Endothelial cell of umbilical vein (primary cell): ENCODE measurements around the gene CEP250. TPM values are rescaled to one million over a fixed set of nuclear protein-coding genes. Genes with fewer than 3 reads are reported as not detected.

Experiments
- BruUV-seq: library from RNA; stranded (reverse); fragments of 400-500 nt; replicated peaks from 2 replicates; lab custom pipeline; 2021; lab: Mats Ljungman, UMichigan
- CTCF ChIA-PET: fragments of 300-600, 350-600 bp; sonication (Branson Sonifier 250); formaldehyde crosslinking; loops from one replicate; lab custom pipeline; 2021; ENCODE audit warnings: antibody characterized with exemption, inconsistent platforms; lab: Charles Lee
- POLR2A ChIA-PET: fragments of 300-600, 350-600 bp; sonication (Branson Sonifier 250); formaldehyde crosslinking; loops from one replicate; lab custom pipeline; 2021; ENCODE audit warnings: antibody characterized with exemption, inconsistent platforms; lab: Charles Lee
- DNase-seq: peaks from one replicate; pipeline ENCODE4 v3.0.0-alpha.2; 2011; ENCODE audit warnings: low read depth, low spot score
- FAIRE-seq: peaks from 2 replicates; lab custom pipeline; 2011; peaks lifted over from hg19 to GRCh38; lab: Jason Lieb, UNC
- H2AFZ ChIP-seq: 2 replicates; pipeline ENCODE4 v1.6.0; 2012; ENCODE audit warnings: low read depth, low read length, control low read depth, inconsistent platforms
- H3K27ac ChIP-seq: 2 replicates; pipeline ENCODE4 v1.5.1; 2011; ENCODE audit warnings: low read depth, mild to moderate bottlenecking, control low read depth, low read length, moderate library complexity; ENCODE audit not compliant: insufficient read depth
- H3K27me3 ChIP-seq, 2 experiments: 2 replicates each; pipeline versions ENCODE4 v1.6.0 to v1.6.1; 2011; ENCODE audit warnings: low read length in 2 of 2, mixed read lengths in 1 of 2; ENCODE audit not compliant: control insufficient read depth in 2 of 2, insufficient read depth in 2 of 2
- H3K36me3 ChIP-seq, 2 experiments: 2 replicates in 1 of 2; 3 replicates in 1 of 2; pipeline ENCODE4 v1.5.1; 2011; ENCODE audit warnings: low read length in 2 of 2, mild to moderate bottlenecking in 1 of 2, moderate library complexity in 1 of 2; ENCODE audit not compliant: control insufficient read depth in 2 of 2, insufficient read depth in 2 of 2; ENCODE audit errors: extremely low read depth in 1 of 2
- H3K4me1 ChIP-seq: 3 replicates; pipeline ENCODE4 v1.5.1; 2011; ENCODE audit warnings: mild to moderate bottlenecking, low read length; ENCODE audit not compliant: control insufficient read depth, insufficient read depth; ENCODE audit errors: extremely low read depth
- H3K4me2 ChIP-seq: 2 replicates; pipeline ENCODE4 v1.6.1; 2011; ENCODE audit warnings: low read length, control low read depth, mixed read lengths; ENCODE audit not compliant: insufficient read depth
- H3K4me3 ChIP-seq, 3 experiments: fragments of 200-600 bp in 1 of 3; sonication (generic), shearing (Covaris generic) in 1 of 3; replicated peaks in 1 of 3; 2 replicates each; pipeline ENCODE4 v1.5.1; 2011 to 2016; ENCODE audit warnings: control low read depth in 3 of 3, low read length in 3 of 3, mild to moderate bottlenecking in 2 of 3, inconsistent platforms in 1 of 3, low read depth in 1 of 3, moderate library complexity in 1 of 3; ENCODE audit not compliant: insufficient read depth in 1 of 3
- H3K79me2 ChIP-seq: 2 replicates; pipeline ENCODE4 v1.6.0; 2012; ENCODE audit warnings: low read length, inconsistent platforms; ENCODE audit not compliant: control insufficient read depth, insufficient read depth
- H3K9ac ChIP-seq: replicated peaks from 2 replicates; pipeline ENCODE3; 2011; ENCODE audit warnings: low read length, control low read depth; ENCODE audit not compliant: insufficient read depth; ENCODE audit errors: extremely low read depth
- H3K9me1 ChIP-seq: replicated peaks from 3 replicates; pipeline ENCODE4 v1.6.0; 2011; ENCODE audit warnings: mild to moderate bottlenecking, low read length; ENCODE audit not compliant: control insufficient read depth, insufficient read depth; ENCODE audit errors: extremely low read depth
- H3K9me3 ChIP-seq: replicated peaks from 2 replicates; pipeline ENCODE4 v1.5.1; 2012; ENCODE audit warnings: low read length, inconsistent platforms; ENCODE audit not compliant: control insufficient read depth, insufficient read depth
- H4K20me1 ChIP-seq: replicated peaks from 2 replicates; pipeline ENCODE3; 2011; ENCODE audit warnings: mild to moderate bottlenecking, low read length; ENCODE audit not compliant: control insufficient read depth, insufficient read depth; ENCODE audit errors: extremely low read depth
- EZH2 ChIP-seq: IDR thresholded peaks from 2 replicates; pipeline ENCODE4 v1.6.1; 2012; ENCODE audit warnings: borderline replicate concordance, low read depth, mild to moderate bottlenecking, moderate library complexity, low read length, inconsistent platforms; ENCODE audit not compliant: severe bottlenecking
- FOS ChIP-seq: IDR thresholded peaks from 2 replicates; pipeline ENCODE4 v1.6.1; 2011; ENCODE audit warnings: mild to moderate bottlenecking, low read length, moderate library complexity, borderline replicate concordance; ENCODE audit not compliant: insufficient read depth
- GATA2 ChIP-seq: IDR thresholded peaks from 2 replicates; pipeline ENCODE4 v1.7.0; 2011; ENCODE audit warnings: low read depth, mild to moderate bottlenecking, moderate library complexity, mixed read lengths, low read length; ENCODE audit not compliant: insufficient read length, insufficient read depth
- JUN ChIP-seq: IDR thresholded peaks from 2 replicates; pipeline ENCODE4 v1.6.1; 2011; ENCODE audit warnings: borderline replicate concordance, low read depth; ENCODE audit not compliant: insufficient read length, insufficient read depth
- MYC ChIP-seq: IDR thresholded peaks from one replicate; pipeline ENCODE4 v1.6.1; 2011; ENCODE audit warnings: mild to moderate bottlenecking, low read depth, low read length
- POLR2A ChIP-seq: IDR thresholded peaks from 2 replicates; pipeline ENCODE4 v1.6.1; 2012; ENCODE audit warnings: low read depth, mild to moderate bottlenecking, control low read depth, low read length
- POLR2AphosphoS5 ChIP-seq: IDR thresholded peaks from 2 replicates; pipeline ENCODE4 v1.6.1; 2012; ENCODE audit warnings: low read depth, mild to moderate bottlenecking, control low read depth, low read length, moderate library complexity; ENCODE audit not compliant: insufficient read depth
- dilution Hi-C: fragments of 300-500 bp; cut with MboI; formaldehyde crosslinking; loops from one replicate; pipeline ENCODE4 v1.15.0; 2019; ENCODE audit warnings: low sequenced_read_pairs; ENCODE audit not compliant: extremely low pct_ligation_motif_present
- intact Hi-C: fragments of 100-400 bp; cut with micrococcal nuclease; formaldehyde crosslinking; loops from one replicate; pipeline ENCODE4 v1.10.0; 2022
- polyA plus RNA-seq, 4 experiments: library from polyadenylated mRNA; depleted of rRNA in 3 of 4; stranded (reverse) in 3 of 4; unstranded in 1 of 4; fragments of >200 nt; gene quantifications; 2 replicates each; pipeline versions ENCODE4 v1.2.1 to v1.2.3, GENCODE V29; 2011 to 2012; ENCODE audit warnings: missing spikeins in 1 of 4
- total RNA-seq: library from RNA; stranded (reverse); gene quantifications from 2 replicates; pipeline ENCODE4 v1.2.3, GENCODE V29; 2021
- TF ChIP-seq, protein P1 (sequence below), 2 donors: IDR thresholded peaks; 1 replicate in 1 of 2; 2 replicates in 1 of 2; pipeline ENCODE4 v1.5.1; 2011; ENCODE audit warnings: low read length in 2 of 2, mild to moderate bottlenecking in 2 of 2, moderate library complexity in 2 of 2, control low read depth in 1 of 2, inconsistent platforms in 1 of 2, low read depth in 1 of 2; ENCODE audit not compliant: insufficient read depth in 1 of 2; ENCODE audit errors: extremely low read depth in 1 of 2
- TF ChIP-seq, protein P2 (sequence below): IDR thresholded peaks from 2 replicates; pipeline ENCODE4 v1.6.1; 2011; ENCODE audit not compliant: insufficient read depth, insufficient read length

CEP250 gene
- total and polyA plus RNA-seq, 2 donors (not counting 3 experiments of a cell fraction or from before 2014, with no cell fraction given), result 5.3 to 58.9 TPM

DNA sequence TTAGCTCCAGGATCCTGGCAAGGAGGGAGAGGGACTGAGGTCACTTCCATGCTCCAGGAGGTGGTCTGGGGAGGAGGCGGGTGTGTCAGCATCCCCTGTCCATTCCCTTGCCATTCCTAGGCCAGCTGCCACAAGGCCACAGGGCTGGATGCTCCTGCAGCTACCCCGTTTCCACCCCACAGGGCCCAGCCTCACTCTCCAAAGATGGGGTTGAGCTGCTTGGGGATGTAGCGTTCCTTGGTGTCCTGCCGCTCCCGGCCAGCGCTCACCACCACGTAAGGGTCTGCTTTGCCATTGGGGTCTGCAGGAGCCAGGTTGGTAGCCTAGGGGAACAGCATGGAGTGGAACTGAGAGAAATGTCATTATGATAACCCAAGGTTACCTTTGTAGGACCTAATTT, 109.5 kb downstream of the CEP250 start:
- FAIRE-seq, result no peak

More for the DNA sequence above, 109.5 kb downstream of the CEP250 start:
- no peak overlapping the region for H2AFZ ChIP-seq
- no peaks in the 10 kb centered on the region for H3K9me3 ChIP-seq
- no peaks in the 10 kb centered on the region for H4K20me1 ChIP-seq
- CTCF ChIA-PET, result interaction anchor here (1.3 kb wide), 1 partner anchor 34 kb away, joined by 3 read pairs; no protein-coding TSS in a partner anchor
- no peak overlapping the region for H3K9ac ChIP-seq
- POLR2A ChIA-PET, result no interaction called here
- no TSS peak for BruUV-seq
- H3K27me3 ChIP-seq, result no peaks in the 10 kb centered on the region
- no peaks in the 10 kb centered on the region for H3K9me1 ChIP-seq
- DNase-seq, result no peak
- no peaks in the 10 kb centered on the region for H3K4me1 ChIP-seq
- H3K4me3 ChIP-seq, result no peak overlapping the region
- TF ChIP-seq EZH2, result no peak
- no peak for TF ChIP-seq FOS
- TF ChIP-seq MYC, result no peak
- TF ChIP-seq, protein P1, sequence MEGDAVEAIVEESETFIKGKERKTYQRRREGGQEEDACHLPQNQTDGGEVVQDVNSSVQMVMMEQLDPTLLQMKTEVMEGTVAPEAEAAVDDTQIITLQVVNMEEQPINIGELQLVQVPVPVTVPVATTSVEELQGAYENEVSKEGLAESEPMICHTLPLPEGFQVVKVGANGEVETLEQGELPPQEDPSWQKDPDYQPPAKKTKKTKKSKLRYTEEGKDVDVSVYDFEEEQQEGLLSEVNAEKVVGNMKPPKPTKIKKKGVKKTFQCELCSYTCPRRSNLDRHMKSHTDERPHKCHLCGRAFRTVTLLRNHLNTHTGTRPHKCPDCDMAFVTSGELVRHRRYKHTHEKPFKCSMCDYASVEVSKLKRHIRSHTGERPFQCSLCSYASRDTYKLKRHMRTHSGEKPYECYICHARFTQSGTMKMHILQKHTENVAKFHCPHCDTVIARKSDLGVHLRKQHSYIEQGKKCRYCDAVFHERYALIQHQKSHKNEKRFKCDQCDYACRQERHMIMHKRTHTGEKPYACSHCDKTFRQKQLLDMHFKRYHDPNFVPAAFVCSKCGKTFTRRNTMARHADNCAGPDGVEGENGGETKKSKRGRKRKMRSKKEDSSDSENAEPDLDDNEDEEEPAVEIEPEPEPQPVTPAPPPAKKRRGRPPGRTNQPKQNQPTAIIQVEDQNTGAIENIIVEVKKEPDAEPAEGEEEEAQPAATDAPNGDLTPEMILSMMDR (IDR thresholded peaks at IDR 0.05; ENCODE audit: extremely low read depth in 1 of 2, insufficient read depth in 1 of 2, low read depth in 1 of 2, low read length in 2 of 2), result no peak
- TF ChIP-seq, protein P2, sequence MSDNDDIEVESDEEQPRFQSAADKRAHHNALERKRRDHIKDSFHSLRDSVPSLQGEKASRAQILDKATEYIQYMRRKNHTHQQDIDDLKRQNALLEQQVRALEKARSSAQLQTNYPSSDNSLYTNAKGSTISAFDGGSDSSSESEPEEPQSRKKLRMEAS, result no peak
- no peak for TF ChIP-seq POLR2AphosphoS5
- TF ChIP-seq JUN, result no peak
- TF ChIP-seq GATA2, result no peak
- TF ChIP-seq POLR2A, result no peak
- H3K36me3 ChIP-seq, result no peaks in the 10 kb centered on the region
- dilution Hi-C loops, result no loop called here
- H3K79me2 ChIP-seq, result no peaks in the 10 kb centered on the region
- H3K27ac ChIP-seq, result no peak overlapping the region
- intact Hi-C loops, result no loop called here
- H3K4me2 ChIP-seq, result no peak overlapping the region
